H9 (cell line): ENCODE measurements around the gene RHOC. TPM values are rescaled to one million over a fixed set of nuclear protein-coding genes. Genes with fewer than 3 reads are reported as not detected.

Experiments
- DNase-seq: peaks from one replicate; pipeline ENCODE4 v3.0.0-alpha.2; 2017
- H2AFZ ChIP-seq: one replicate; pipeline ENCODE4 v1.6.1; 2013; ENCODE audit warnings: mild to moderate bottlenecking, low read length, control low read depth, moderate library complexity
- H2AK5ac ChIP-seq: 2 replicates; pipeline ENCODE4 v1.6.1; 2013; ENCODE audit warnings: low read length, control low read depth, mixed read lengths; ENCODE audit not compliant: insufficient read length
- H2BK120ac ChIP-seq: one replicate; pipeline ENCODE4 v1.6.1; 2013; ENCODE audit warnings: low read depth, mild to moderate bottlenecking, low read length, control low read depth, inconsistent platforms; ENCODE audit not compliant: poor library complexity, severe bottlenecking
- H2BK12ac ChIP-seq: 2 replicates; pipeline ENCODE4 v1.6.1; 2013; ENCODE audit warnings: low read length, control low read depth, mixed read lengths, low read depth; ENCODE audit not compliant: insufficient read length
- H2BK15ac ChIP-seq: 2 replicates; pipeline ENCODE4 v1.6.1; 2013; ENCODE audit warnings: low read depth, low read length, control low read depth
- H2BK20ac ChIP-seq: one replicate; pipeline ENCODE4 v1.6.1; 2013; ENCODE audit warnings: low read depth, mild to moderate bottlenecking, low read length, control low read depth, inconsistent platforms; ENCODE audit not compliant: poor library complexity, severe bottlenecking
- H2BK5ac ChIP-seq: 2 replicates; pipeline ENCODE4 v1.6.1; 2013; ENCODE audit warnings: low read length, control low read depth, mixed read lengths; ENCODE audit not compliant: insufficient read length
- H3K14ac ChIP-seq: 2 replicates; pipeline ENCODE4 v1.6.1; 2013; ENCODE audit warnings: low read length, control low read depth; ENCODE audit not compliant: insufficient read depth
- H3K18ac ChIP-seq: 2 replicates; pipeline ENCODE4 v1.6.1; 2013; ENCODE audit warnings: low read depth, mild to moderate bottlenecking, mixed read lengths, low read length, control low read depth; ENCODE audit not compliant: insufficient read length
- H3K23ac ChIP-seq: 2 replicates; pipeline ENCODE4 v1.6.1; 2013; ENCODE audit warnings: low read length, control low read depth, mixed read lengths, low read depth; ENCODE audit not compliant: insufficient read length
- H3K23me2 ChIP-seq: 2 replicates; pipeline ENCODE4 v1.6.1; 2013; ENCODE audit warnings: low read depth, mild to moderate bottlenecking, mixed read lengths, low read length, control low read depth; ENCODE audit not compliant: insufficient read length, poor library complexity, severe bottlenecking
- H3K27ac ChIP-seq: 2 replicates; pipeline ENCODE4 v1.5.1; 2013; ENCODE audit warnings: low read length, control low read depth, mixed read lengths, low read depth; ENCODE audit not compliant: insufficient read length
- H3K27me3 ChIP-seq: 2 replicates; pipeline ENCODE4 v1.6.1; 2013; ENCODE audit warnings: low read length, control low read depth, inconsistent platforms; ENCODE audit not compliant: insufficient read depth
- H3K4ac ChIP-seq: 2 replicates; pipeline ENCODE4 v1.6.1; 2013; ENCODE audit warnings: low read depth, mild to moderate bottlenecking, control low read depth, inconsistent platforms, low read length, moderate library complexity
- H3K4me1 ChIP-seq: 2 replicates; pipeline ENCODE4 v1.6.1; 2013; ENCODE audit warnings: low read length, control low read depth, inconsistent platforms; ENCODE audit not compliant: insufficient read depth
- H3K4me2 ChIP-seq: 2 replicates; pipeline ENCODE4 v1.6.1; 2013; ENCODE audit warnings: low read length, control low read depth, mixed read lengths; ENCODE audit not compliant: insufficient read length, insufficient read depth
- H3K56ac ChIP-seq: 2 replicates; pipeline ENCODE4 v1.6.1; 2013; ENCODE audit warnings: low read depth, mild to moderate bottlenecking, mixed read lengths, low read length, control low read depth; ENCODE audit not compliant: insufficient read length
- H3K79me1 ChIP-seq: 2 replicates; pipeline ENCODE4 v1.6.1; 2013; ENCODE audit warnings: low read depth, mild to moderate bottlenecking, moderate library complexity, low read length, control low read depth, inconsistent platforms; ENCODE audit not compliant: insufficient read depth, poor library complexity, severe bottlenecking
- H3K79me2 ChIP-seq: 2 replicates; pipeline ENCODE4 v1.6.1; 2013; ENCODE audit warnings: low read length, control low read depth, inconsistent platforms; ENCODE audit not compliant: insufficient read depth
- H3K9ac ChIP-seq: 2 replicates; pipeline ENCODE4 v1.6.1; 2013; ENCODE audit warnings: low read length, control low read depth, mixed read lengths; ENCODE audit not compliant: insufficient read length; ENCODE audit errors: extremely low read depth
- H3K9me3 ChIP-seq: one replicate; pipeline ENCODE4 v1.6.1; 2013; ENCODE audit warnings: low read depth, low read length, inconsistent platforms; ENCODE audit not compliant: control insufficient read depth
- H3T11ph ChIP-seq: one replicate; pipeline ENCODE4 v1.6.1; 2013; ENCODE audit warnings: mild to moderate bottlenecking, low read length, control low read depth, inconsistent platforms
- H4K20me1 ChIP-seq: one replicate; pipeline ENCODE4 v1.6.1; 2013; ENCODE audit not compliant: control insufficient read depth, insufficient read length, insufficient read depth
- H4K5ac ChIP-seq: 2 replicates; pipeline ENCODE4 v1.6.1; 2013; ENCODE audit warnings: low read depth, mild to moderate bottlenecking, mixed read lengths, low read length, control low read depth; ENCODE audit not compliant: insufficient read length
- H4K8ac ChIP-seq: replicated peaks from 2 replicates; pipeline ENCODE4 v1.6.1; 2013; ENCODE audit warnings: low read length, control low read depth, mixed read lengths, low read depth; ENCODE audit not compliant: insufficient read length
- H4K91ac ChIP-seq: 2 replicates; pipeline ENCODE4 v1.6.1; 2013; ENCODE audit warnings: low read depth, mild to moderate bottlenecking, moderate library complexity, mixed read lengths, low read length, control low read depth; ENCODE audit not compliant: insufficient read length
- H3K27ac Mint-ChIP-seq, 3 experiments: 2 replicates in 2 of 3; 3 replicates in 1 of 3; pipeline ENCODE4 v1.8.0; 2020 to 2021; ENCODE audit warnings: mixed read lengths in 3 of 3, mild to moderate bottlenecking in 1 of 3, moderate library complexity in 1 of 3
- H3K27me3 Mint-ChIP-seq: 2 replicates; pipeline ENCODE4 v1.8.0; 2021; ENCODE audit warnings: low read depth, mild to moderate bottlenecking, moderate library complexity, mixed read lengths
- H3K36me3 Mint-ChIP-seq, 3 experiments: 2 replicates in 2 of 3; 3 replicates in 1 of 3; pipeline ENCODE4 v1.8.0; 2020 to 2021; ENCODE audit warnings: low read depth in 3 of 3, mixed read lengths in 3 of 3; ENCODE audit not compliant: insufficient read depth in 1 of 3
- H3K4me1 Mint-ChIP-seq, 2 experiments: 2 replicates each; pipeline ENCODE4 v1.8.0; 2020; ENCODE audit warnings: mixed read lengths in 2 of 2
- H3K4me3 Mint-ChIP-seq, 2 experiments: 2 replicates in 1 of 2; 3 replicates in 1 of 2; pipeline ENCODE4 v1.8.0; 2020 to 2021; ENCODE audit warnings: mild to moderate bottlenecking in 2 of 2, mixed read lengths in 2 of 2, moderate library complexity in 1 of 2
- H3K9me3 Mint-ChIP-seq, 2 experiments: 2 replicates in 1 of 2; 3 replicates in 1 of 2; pipeline ENCODE4 v1.8.0; 2020; ENCODE audit warnings: mild to moderate bottlenecking in 2 of 2, mixed read lengths in 2 of 2, moderate library complexity in 1 of 2
- WGBS: extraction: QIAGEN DNeasy Blood & Tissue Kit; methylation state at CpG from one replicate; pipeline ENCODE4 v1.1.7; 2013; ENCODE audit warnings: missing lambda C conversion rate, low lambda C conversion rate, mixed read lengths; ENCODE audit not compliant: insufficient read length; ENCODE audit errors: extremely low coverage; 5-methylcytosine and 5-hydroxymethylcytosine counted together
- total RNA-seq: library from RNA; stranded (reverse); gene quantifications from 2 replicates; pipeline ENCODE4 v1.2.1, GENCODE V29; 2021
- TF ChIP-seq, protein P1 (sequence below): fragments of 200-600 bp; sonication (generic); conservative IDR thresholded peaks from 3 replicates; pipeline ENCODE4 v1.8.0; 2021; ENCODE audit warnings: antibody characterized with exemption, mild to moderate bottlenecking

The RHOC gene
- total RNA-seq, 1 experiment from 2014 or later = 68.9 TPM

DNA sequence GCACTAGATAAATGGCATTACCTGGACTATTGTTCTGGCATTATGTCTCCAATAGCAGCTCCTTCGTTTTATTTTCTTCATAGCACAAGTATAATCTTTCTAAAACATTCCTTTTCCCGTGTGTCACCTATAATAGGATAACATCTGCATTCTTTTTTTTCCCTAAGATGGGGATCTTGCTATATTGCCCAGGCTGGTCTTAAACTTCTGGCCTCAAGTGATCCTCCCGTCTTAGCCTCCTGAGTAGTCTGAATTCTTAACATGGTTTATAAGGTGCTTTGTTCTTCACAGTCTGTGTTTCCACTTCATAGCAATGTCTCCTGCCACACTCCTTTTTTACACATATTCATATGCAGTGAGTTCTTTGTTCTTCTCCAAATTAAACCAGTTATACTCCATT, 41.1 kb downstream of the RHOC start:
- TF ChIP-seq, protein P1, sequence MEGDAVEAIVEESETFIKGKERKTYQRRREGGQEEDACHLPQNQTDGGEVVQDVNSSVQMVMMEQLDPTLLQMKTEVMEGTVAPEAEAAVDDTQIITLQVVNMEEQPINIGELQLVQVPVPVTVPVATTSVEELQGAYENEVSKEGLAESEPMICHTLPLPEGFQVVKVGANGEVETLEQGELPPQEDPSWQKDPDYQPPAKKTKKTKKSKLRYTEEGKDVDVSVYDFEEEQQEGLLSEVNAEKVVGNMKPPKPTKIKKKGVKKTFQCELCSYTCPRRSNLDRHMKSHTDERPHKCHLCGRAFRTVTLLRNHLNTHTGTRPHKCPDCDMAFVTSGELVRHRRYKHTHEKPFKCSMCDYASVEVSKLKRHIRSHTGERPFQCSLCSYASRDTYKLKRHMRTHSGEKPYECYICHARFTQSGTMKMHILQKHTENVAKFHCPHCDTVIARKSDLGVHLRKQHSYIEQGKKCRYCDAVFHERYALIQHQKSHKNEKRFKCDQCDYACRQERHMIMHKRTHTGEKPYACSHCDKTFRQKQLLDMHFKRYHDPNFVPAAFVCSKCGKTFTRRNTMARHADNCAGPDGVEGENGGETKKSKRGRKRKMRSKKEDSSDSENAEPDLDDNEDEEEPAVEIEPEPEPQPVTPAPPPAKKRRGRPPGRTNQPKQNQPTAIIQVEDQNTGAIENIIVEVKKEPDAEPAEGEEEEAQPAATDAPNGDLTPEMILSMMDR = no peak
- no peak overlapping the region for H2BK120ac ChIP-seq
- H3K79me1 ChIP-seq = no peaks in the 10 kb centered on the region
- Mint-ChIP-seq H3K4me1 (peaks cover 6 to 8% of the 10 kb centered on the region in 2 experiments), H3K27me3 (no peaks in the 10 kb centered on the region), H3K36me3 (peaks cover 34 to 85% (median 82%) of the 10 kb centered on the region in 3 experiments; a peak in 6 of 7 replicates), H3K4me3 (no peak overlapping the region), H3K27ac (no peak overlapping the region), H3K9me3 (no peaks in the 10 kb centered on the region)
- no peaks in the 10 kb centered on the region for H3K9me3 ChIP-seq
- no peak for DNase-seq
- no peak overlapping the region for H4K8ac ChIP-seq
- no peak overlapping the region for H3K9ac ChIP-seq
- H4K20me1 ChIP-seq = no peaks in the 10 kb centered on the region
- no peak overlapping the region for H3K14ac ChIP-seq
- H3K27ac ChIP-seq = no peak overlapping the region
- H3K79me2 ChIP-seq = no peaks in the 10 kb centered on the region
- no peak overlapping the region for H2AK5ac ChIP-seq
- H2BK15ac ChIP-seq = no peak overlapping the region
- H2BK12ac ChIP-seq = no peak overlapping the region
- no peak overlapping the region for H4K91ac ChIP-seq
- H2BK20ac ChIP-seq = no peak overlapping the region
- no peak overlapping the region for H3K23ac ChIP-seq
- H3K4ac ChIP-seq = no peak overlapping the region
- H4K5ac ChIP-seq = no peak overlapping the region
- no peak overlapping the region for H3K18ac ChIP-seq
- WGBS = no CpG with 5 or more reads among the region's 3 CpGs
- H3K4me1 ChIP-seq = no peaks in the 10 kb centered on the region
- H3K23me2 ChIP-seq = no peaks in the 10 kb centered on the region
- H2BK5ac ChIP-seq = no peak overlapping the region
- H3T11ph ChIP-seq = no peak overlapping the region
- no peaks in the 10 kb centered on the region for H3K27me3 ChIP-seq
- H3K4me2 ChIP-seq = no peak overlapping the region
- H2AFZ ChIP-seq = no peak overlapping the region
- no peak overlapping the region for H3K56ac ChIP-seq
